HAP-1 (cell line): ENCODE results near the gene OR2A14.
"Not testable (repeated sequence)": the region's sequence is repeated elsewhere in the genome, so short reads cannot be mapped to it uniquely, and the experiment has no call there.

Experiments
- DNase-seq, 2 experiments: peaks; one replicate each; pipeline ENCODE4 v3.0.0-alpha.2; 2016 to 2020; ENCODE audit warnings: low spot score in 2 of 2
- H3K27me3 ChIP-seq: fragments of 250-450 bp; sonication (Bioruptor Pico); 2 replicates; pipeline ENCODE4 v1.5.1; 2020; ENCODE audit warnings: low read depth, mild to moderate bottlenecking, moderate library complexity
- H3K36me3 ChIP-seq: fragments of 250-450 bp; sonication (Bioruptor Pico); replicated peaks from 2 replicates; pipeline ENCODE4 v1.5.1; 2020; ENCODE audit warnings: mild to moderate bottlenecking
- H3K4me1 ChIP-seq: fragments of 250-450 bp; sonication (Bioruptor Pico); 2 replicates; pipeline ENCODE4 v1.5.1; 2020; ENCODE audit warnings: mild to moderate bottlenecking
- H3K4me3 ChIP-seq: fragments of 250-450 bp; sonication (Bioruptor Pico); 2 replicates; pipeline ENCODE4 v1.5.1; 2020; ENCODE audit warnings: mild to moderate bottlenecking, moderate library complexity
- H3K9me3 ChIP-seq: fragments of 250-450 bp; sonication (Bioruptor Pico); 2 replicates; pipeline ENCODE4 v1.5.1; 2020; ENCODE audit warnings: mild to moderate bottlenecking, moderate library complexity
- in situ Hi-C: fragments of 300-500 bp; cut with MboI; formaldehyde crosslinking; loops from 3 replicates; pipeline ENCODE4 v1.14.3; 2020; ENCODE audit warnings: low sequenced_read_pairs, inconsistent platforms, mixed read lengths

OR2A14 gene

DNA sequence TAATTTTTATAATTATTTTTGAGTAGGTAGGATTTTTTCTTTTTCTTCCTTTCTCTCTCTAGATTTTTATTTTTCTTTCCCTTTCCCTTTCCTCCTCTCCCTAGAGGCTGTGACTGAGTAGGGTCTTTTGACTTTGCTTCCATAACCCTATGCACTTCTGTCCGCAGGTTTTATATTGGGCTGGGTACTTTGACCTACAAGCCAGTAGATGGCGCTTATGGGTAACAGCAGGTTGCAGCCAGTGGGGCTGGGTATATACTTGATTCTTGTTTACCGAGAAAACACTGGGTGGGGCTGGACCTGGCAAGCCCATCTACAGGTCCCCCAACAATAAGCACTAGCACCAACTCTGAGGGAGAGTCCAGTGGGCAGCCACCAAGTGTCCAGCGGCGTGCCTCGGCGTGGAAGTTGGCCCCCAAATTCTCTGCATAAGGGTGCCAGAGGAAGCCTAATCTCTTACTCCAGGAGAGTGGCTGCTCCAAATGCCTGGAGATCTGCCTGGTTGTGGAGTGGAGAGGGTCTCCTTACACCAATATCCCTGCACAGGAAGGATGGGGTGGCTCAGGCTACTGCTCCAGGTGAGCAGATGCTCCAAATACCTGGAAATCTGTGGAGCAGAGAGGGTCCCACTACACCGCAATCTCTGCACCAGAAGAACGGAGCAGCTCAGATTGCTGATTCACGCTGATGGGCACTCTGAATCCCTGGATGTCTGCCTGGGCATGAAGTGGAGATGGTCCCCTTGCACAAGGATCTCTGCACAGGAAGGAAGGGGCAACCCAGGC is 55.6 kb downstream of the OR2A14 start:
- peak in 1 of 2 experiments; percentile 16 for DNase-seq
- H3K4me3 ChIP-seq, H3K36me3 ChIP-seq, H3K27me3 ChIP-seq, H3K9me3 ChIP-seq, in situ Hi-C loops, H3K4me1 ChIP-seq: not testable (repeated sequence)

DNA sequence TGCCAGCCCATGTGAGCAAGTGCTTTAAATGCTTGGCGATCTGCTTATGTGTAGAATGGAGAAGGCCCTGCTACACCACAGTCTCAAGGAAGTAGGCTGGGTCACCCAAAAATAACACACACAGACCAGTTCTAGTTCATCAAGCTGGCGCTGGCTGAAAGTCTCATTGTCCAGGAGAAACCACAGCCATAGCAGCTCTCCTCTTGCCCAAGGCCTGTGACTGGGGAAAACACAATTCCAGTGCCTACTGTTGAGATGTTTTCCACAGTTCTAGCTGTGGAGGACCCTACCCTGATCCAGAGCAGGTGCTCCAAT is 56.1 kb downstream of the OR2A14 start:
- H3K36me3 ChIP-seq, H3K4me1 ChIP-seq, H3K9me3 ChIP-seq, DNase-seq, H3K27me3 ChIP-seq, in situ Hi-C loops, H3K4me3 ChIP-seq: not testable (repeated sequence)
